Mesodermal cell (in vitro differentiated cells): ENCODE results near the gene TBCK.

Source experiments
- H3K27ac ChIP-seq: 2 replicates; pipeline ENCODE4 v1.7.0; 2013; ENCODE audit warnings: mild to moderate bottlenecking, low read depth, low read length, moderate library complexity; ENCODE audit not compliant: severe bottlenecking
- H3K36me3 ChIP-seq: 2 replicates; pipeline ENCODE4 v1.7.1; 2013; ENCODE audit warnings: mild to moderate bottlenecking, low read length, moderate library complexity; ENCODE audit not compliant: control insufficient read depth, insufficient read depth
- H3K4me1 ChIP-seq: one replicate; pipeline ENCODE4 v1.7.1; 2013; ENCODE audit warnings: mild to moderate bottlenecking, low read length; ENCODE audit not compliant: insufficient read depth, control insufficient read depth, poor library complexity, severe bottlenecking
- H3K4me3 ChIP-seq: 2 replicates; pipeline ENCODE4 v1.7.0; 2013; ENCODE audit warnings: low read length, control low read depth, mild to moderate bottlenecking; ENCODE audit not compliant: insufficient read depth, poor library complexity, severe bottlenecking; ENCODE audit errors: extremely low read depth
- H3K9me3 ChIP-seq: 2 replicates; pipeline ENCODE4 v1.7.1; 2013; ENCODE audit warnings: mild to moderate bottlenecking, low read length, moderate library complexity; ENCODE audit not compliant: control insufficient read depth
- WGBS, 2 experiments: methylation state at CpG; one replicate each; pipeline ENCODE4 v1.1.5; 2013; ENCODE audit warnings: missing lambda C conversion rate in 2 of 2; ENCODE audit not compliant: insufficient coverage in 2 of 2; 5-methylcytosine and 5-hydroxymethylcytosine counted together

TBCK gene

GRCh38 chr4:106032851-106033286 lies 283.1 kb downstream of the TBCK start:
- peak overlapping the region; percentile 82 for H3K27ac ChIP-seq
- peaks cover 13% of the 10 kb centered on the region for H3K9me3 ChIP-seq
- H3K4me1 ChIP-seq: peaks cover 21% of the 10 kb centered on the region
- no peaks in the 10 kb centered on the region for H3K36me3 ChIP-seq
- 71 to 88% methylated on average over 1 of the region's 1 CpG for WGBS, 2 experiments
- no peak overlapping the region for H3K4me3 ChIP-seq

- 90 to 100% methylated on average over 1 of the region's 2 CpGs for WGBS, 2 experiments
- H3K27ac ChIP-seq: peak overlapping the region; percentile 1
- peaks cover 2% of the 10 kb centered on the region for H3K4me1 ChIP-seq
- H3K4me3 ChIP-seq: no peak overlapping the region
- no peaks in the 10 kb centered on the region for H3K9me3 ChIP-seq
- no peaks in the 10 kb centered on the region for H3K36me3 ChIP-seq
Measured at GRCh38 chr4:106022454-106022853, 293.6 kb downstream of the TBCK start.

DNA sequence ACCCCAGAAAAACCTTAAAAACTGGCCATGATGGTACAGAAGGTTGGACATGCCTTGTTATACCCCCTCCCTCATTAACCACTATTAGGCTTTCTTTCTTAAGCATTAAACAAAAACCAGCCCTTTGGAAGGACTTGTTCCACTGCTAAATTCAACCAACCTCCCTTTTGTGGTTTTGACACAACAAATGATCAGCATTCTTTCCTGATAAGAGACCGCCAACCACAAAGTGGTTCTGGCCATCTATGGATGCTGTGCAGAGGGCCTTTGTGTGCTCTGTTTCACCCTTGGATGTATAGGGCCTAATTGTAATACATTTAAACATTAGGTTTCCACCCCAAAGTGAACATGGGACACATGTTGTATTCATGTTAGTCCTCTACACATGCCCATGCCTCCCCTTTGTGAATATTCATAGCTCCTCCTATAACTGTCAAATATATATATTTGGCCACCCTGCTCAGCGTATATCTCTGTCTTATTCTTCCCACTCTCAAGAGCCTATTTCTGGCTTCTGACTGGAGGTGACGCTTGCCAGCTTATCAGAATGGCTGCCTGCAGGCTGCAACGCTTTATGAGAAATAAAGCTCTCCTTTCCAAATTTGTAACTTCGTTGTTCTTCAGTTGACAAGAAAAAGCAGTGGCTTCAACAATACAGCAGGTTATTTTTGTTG lies 294.1 kb downstream of the TBCK start:
- Histone ChIP-seq H3K9me3 (no peaks in the 10 kb centered on the region), H3K36me3 (no peaks in the 10 kb centered on the region), H3K4me1 (peaks cover 2% of the 10 kb centered on the region), H3K27ac (peak overlapping the region; percentile 1), H3K4me3 (no peak overlapping the region)
- WGBS, 2 experiments: 83 to 92% methylated on average over 3 to 4 of the region's 5 CpGs

GRCh38 chr4:106019771-106020170 lies 296.2 kb downstream of the TBCK start:
- H3K36me3 ChIP-seq: no peaks in the 10 kb centered on the region
- peaks cover 2% of the 10 kb centered on the region for H3K4me1 ChIP-seq
- no peak overlapping the region for H3K4me3 ChIP-seq
- H3K27ac ChIP-seq: no peak overlapping the region
- H3K9me3 ChIP-seq: peaks cover 5% of the 10 kb centered on the region

GRCh38 chr4:106017975-106018374 lies 298.0 kb downstream of the TBCK start:
- H3K9me3 ChIP-seq: peaks cover 6% of the 10 kb centered on the region
- H3K4me1 ChIP-seq: peaks cover 2% of the 10 kb centered on the region
- WGBS, 2 experiments: 85 to 100% methylated on average over 2 to 3 of the region's 5 CpGs
- H3K4me3 ChIP-seq: no peak overlapping the region
- H3K27ac ChIP-seq: no peak overlapping the region
- H3K36me3 ChIP-seq: no peaks in the 10 kb centered on the region

- no peak overlapping the region for H3K27ac ChIP-seq
- peaks cover 16% of the 10 kb centered on the region for H3K9me3 ChIP-seq
- H3K36me3 ChIP-seq: no peaks in the 10 kb centered on the region
- H3K4me3 ChIP-seq: no peak overlapping the region
- no CpG with 5 or more reads among the region's 1 CpG for WGBS, 2 experiments
- no peaks in the 10 kb centered on the region for H3K4me1 ChIP-seq
Measured at GRCh38 chr4:106011387-106011786, 304.6 kb downstream of the TBCK start.

DNA sequence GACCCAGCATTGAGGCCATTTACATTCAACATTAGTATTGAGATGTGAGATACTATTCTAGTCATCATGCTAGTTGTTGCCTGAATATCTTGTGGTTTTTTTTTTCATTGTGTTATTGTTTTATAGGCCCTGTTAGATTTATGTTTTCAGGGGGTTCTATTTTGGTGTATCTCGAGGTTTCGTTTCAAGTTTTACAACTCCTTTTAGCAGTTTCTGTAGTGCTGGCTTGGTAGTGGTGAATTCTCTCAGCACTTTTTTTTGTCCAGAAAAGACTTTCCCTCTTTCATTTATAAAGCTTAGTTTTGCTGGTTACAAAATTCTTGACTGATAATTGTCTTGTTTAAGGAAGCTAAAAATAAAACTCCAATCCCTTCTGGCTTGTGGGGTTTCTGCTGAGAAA lies 305.2 kb downstream of the TBCK start:
- Histone ChIP-seq H3K4me3 (no peak overlapping the region), H3K27ac (no peak overlapping the region), H3K9me3 (peaks cover 16% of the 10 kb centered on the region), H3K4me1 (no peaks in the 10 kb centered on the region), H3K36me3 (no peaks in the 10 kb centered on the region)
- no CpG with 5 or more reads among the region's 2 CpGs for WGBS, 2 experiments

DNA sequence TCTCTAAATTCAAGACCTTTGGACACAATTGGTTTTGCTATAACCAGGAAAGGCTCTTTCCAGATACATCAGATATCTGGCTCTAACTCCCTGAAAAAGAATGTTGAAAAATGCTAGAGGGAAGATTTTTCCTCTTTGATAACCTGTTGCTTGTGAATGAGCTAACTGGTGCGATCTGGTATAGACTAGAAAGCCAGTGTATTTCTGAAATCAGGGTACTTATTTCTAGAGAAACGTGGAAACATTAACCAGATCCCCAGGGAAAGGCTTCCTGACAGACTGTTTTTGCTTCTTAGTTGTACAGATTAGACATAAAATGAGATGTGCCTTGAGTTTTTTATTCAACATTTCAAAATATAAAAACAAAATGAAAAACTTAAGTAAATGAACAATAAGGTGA lies 313.0 kb downstream of the TBCK start:
- WGBS, 2 experiments: 90 to 100% methylated on average over 2 of the region's 2 CpGs
- peaks cover 3% of the 10 kb centered on the region for H3K4me1 ChIP-seq
- H3K4me3 ChIP-seq: no peak overlapping the region
- H3K9me3 ChIP-seq: no peaks in the 10 kb centered on the region
- H3K27ac ChIP-seq: no peak overlapping the region
- no peaks in the 10 kb centered on the region for H3K36me3 ChIP-seq

GRCh38 chr4:105998171-105999063 lies 317.6 kb downstream of the TBCK start:
- Histone ChIP-seq H3K9me3 (no peaks in the 10 kb centered on the region), H3K4me1 (peaks cover 11% of the 10 kb centered on the region), H3K36me3 (no peaks in the 10 kb centered on the region), H3K4me3 (no peak overlapping the region), H3K27ac (no peak overlapping the region)
- 81 to 91% methylated on average over 5 of the region's 7 CpGs for WGBS, 2 experiments

DNA sequence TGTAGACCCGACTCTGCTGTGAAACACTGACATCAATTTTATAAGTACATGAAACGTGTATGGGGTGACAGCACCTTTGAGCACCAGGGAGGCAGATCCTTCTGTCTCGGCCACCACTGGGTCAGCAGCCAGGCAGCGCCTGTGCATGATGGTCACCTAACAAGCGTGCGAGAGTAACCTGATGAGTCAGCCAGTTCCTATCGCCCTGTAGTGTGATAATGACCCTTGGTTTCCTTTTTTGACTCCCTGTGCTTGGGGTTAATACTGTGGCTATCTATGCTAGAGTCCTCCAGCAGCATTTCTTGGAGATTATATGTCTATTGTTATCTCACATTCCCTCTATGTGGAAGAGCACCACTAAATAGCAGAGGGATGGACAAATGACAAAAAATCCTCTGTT lies 319.2 kb downstream of the TBCK start:
- WGBS, 2 experiments: 92 to 93% methylated on average over 5 to 6 of the region's 7 CpGs
- no peak overlapping the region for H3K4me3 ChIP-seq

More for the DNA sequence above, 319.2 kb downstream of the TBCK start:
- no peaks in the 10 kb centered on the region for H3K36me3 ChIP-seq
- no peak overlapping the region for H3K27ac ChIP-seq
- H3K4me1 ChIP-seq: peaks cover 11% of the 10 kb centered on the region
- no peaks in the 10 kb centered on the region for H3K9me3 ChIP-seq
